ENCODE data around the gene SPDYE16. TPM values are rescaled to one million over a fixed set of nuclear protein-coding genes. Genes with fewer than 3 reads are reported as not detected.
"Not testable (repeated sequence)": the region's sequence is repeated elsewhere in the genome, so short reads cannot be mapped to it uniquely, and the experiment has no call there.

SPDYE16 gene
- total and polyA plus RNA-seq, 12 donors: 0.16 to 2.9 (median 0.40) TPM; not detected in 3

DNA sequence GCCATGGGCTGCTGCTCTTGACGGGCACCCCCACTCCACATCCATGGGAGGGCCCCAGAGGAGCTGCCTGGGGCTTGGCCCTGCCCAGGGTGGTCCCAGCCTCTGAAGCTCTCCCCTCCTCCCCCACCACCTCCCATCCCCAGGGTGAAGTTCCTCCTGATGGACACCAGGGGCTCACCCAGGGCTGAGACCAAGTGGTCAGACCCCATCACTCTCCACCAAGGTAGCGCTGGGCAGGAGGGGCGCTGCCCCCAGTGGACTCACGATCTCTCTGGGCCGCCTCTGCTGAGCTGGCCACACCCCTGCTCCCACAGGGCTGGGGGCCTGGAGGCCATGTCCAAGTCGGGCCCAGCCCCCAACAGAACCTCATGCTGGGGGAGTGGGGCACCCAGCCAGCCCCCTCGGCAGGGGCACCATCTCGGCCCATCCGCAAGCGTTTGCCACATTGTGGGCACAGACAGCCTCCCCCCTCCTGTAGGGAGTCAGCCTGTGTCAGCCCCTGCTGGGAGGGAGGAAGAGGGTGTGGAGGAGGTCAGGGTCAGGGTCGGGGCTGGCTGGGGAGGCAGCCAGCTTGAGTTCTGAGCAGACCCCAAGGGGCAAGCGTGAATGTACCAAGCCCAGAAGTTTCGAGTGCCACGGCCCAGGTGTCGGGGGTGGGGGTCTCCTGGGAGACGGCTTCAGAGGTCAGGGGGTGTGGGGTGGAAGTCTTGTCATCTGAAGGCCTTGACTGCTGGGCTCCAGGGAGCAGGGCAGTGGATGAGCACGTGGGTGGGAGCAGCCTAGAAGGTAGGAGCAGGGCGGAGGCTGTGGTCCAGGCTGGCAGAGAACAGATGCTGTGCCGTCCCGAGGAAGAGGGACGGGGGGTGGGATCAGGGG, 29.9 kb downstream of the SPDYE16 start:
- Histone ChIP-seq H3K27me3 (no peaks in the 10 kb centered on the region), H3K36me3 (replicated peaks in 1 of 2) (no peaks in the 10 kb centered on the region), H3K4me3 (no peak overlapping the region), H3K9me3 (replicated peaks in 1 of 3) (no peaks in the 10 kb centered on the region), H3K27ac (peak overlapping the region in 1 of 5 donors; percentile 56), H3K4me1 (replicated peaks in 1 of 2) (peaks cover 6 to 8% of the 10 kb centered on the region in 2 donors)
- peak in 2 of 7 donors; percentile 36 to 48 for DNase-seq
- TF ChIP-seq, protein P1, sequence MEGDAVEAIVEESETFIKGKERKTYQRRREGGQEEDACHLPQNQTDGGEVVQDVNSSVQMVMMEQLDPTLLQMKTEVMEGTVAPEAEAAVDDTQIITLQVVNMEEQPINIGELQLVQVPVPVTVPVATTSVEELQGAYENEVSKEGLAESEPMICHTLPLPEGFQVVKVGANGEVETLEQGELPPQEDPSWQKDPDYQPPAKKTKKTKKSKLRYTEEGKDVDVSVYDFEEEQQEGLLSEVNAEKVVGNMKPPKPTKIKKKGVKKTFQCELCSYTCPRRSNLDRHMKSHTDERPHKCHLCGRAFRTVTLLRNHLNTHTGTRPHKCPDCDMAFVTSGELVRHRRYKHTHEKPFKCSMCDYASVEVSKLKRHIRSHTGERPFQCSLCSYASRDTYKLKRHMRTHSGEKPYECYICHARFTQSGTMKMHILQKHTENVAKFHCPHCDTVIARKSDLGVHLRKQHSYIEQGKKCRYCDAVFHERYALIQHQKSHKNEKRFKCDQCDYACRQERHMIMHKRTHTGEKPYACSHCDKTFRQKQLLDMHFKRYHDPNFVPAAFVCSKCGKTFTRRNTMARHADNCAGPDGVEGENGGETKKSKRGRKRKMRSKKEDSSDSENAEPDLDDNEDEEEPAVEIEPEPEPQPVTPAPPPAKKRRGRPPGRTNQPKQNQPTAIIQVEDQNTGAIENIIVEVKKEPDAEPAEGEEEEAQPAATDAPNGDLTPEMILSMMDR (IDR thresholded peaks at IDR 0.05): peak in 2 of 6 experiments; percentile 6 to 21
- no peak for TF ChIP-seq POLR2A (IDR thresholded peaks at IDR 0.05)
- intact Hi-C loops (cut with DNase I): no loop called here
- 41 to 57% (median 49%) methylated on average over 8 to 21 of the region's 21 CpGs for WGBS, 4 donors

DNA sequence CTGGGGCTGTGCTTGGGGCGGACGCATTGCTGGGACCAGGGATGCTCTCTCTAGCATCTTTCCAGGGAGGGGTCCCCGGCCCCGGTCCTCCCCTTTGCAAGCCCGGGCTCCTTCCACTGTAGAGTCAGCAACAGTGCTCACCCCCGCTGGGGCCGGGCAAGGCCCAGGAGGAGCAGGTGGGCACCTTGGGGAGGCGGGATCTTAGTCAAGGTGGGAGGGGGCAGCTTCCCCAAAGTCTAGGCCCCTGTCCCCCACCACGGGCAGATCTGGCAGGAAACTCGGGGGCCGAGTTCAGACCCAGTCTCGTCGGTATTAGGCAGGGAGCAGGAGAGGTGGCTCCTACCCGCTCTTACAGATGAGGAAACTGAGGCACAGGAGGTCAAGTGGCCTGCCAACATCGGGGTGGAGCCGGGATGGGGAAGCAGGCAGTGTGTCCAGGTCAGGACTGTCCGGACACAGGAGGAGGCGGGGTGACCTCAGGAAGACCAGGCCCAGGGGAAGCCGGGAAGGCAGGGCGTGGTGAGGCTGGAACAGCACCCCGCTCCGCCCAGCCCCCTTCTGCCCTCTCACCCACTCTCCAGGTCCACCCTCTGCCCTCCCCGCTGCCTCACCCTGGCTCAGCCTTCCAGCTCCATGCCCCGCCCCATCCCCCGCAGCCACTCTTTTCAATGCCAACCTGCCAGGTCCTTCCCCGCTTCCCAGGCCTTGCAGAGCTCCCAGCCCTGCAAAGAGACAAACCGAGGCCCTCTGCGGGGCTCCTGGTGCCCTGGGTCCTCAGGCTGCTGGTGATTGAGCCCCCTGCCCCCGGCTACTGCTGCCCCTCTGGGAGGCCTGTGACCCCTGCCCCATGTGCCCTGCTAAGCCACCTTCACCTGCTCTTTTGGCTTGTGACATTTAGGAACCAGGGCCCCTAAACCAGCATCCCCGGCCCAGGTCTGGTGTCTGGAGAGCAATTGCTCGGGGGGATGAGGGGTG, 30.9 kb downstream of the SPDYE16 start:
- H3K4me1 ChIP-seq (replicated peaks in 1 of 2); H3K36me3 ChIP-seq (replicated peaks in 1 of 2); H3K27me3 ChIP-seq; H3K9me3 ChIP-seq (replicated peaks in 1 of 3); H3K4me3 ChIP-seq; intact Hi-C loops (cut with DNase I): not testable (repeated sequence)
- peak overlapping the region in 1 of 5 donors; percentile 56 for H3K27ac ChIP-seq
- 78 to 100% (median 83%) methylated on average over 1 to 13 of the region's 31 CpGs; no CpG with 5 or more reads in 1 of the 4 donors for WGBS, 4 donors
- DNase-seq: peak in 4 of 7 donors; percentile 24 to 58 (median 44)

DNA sequence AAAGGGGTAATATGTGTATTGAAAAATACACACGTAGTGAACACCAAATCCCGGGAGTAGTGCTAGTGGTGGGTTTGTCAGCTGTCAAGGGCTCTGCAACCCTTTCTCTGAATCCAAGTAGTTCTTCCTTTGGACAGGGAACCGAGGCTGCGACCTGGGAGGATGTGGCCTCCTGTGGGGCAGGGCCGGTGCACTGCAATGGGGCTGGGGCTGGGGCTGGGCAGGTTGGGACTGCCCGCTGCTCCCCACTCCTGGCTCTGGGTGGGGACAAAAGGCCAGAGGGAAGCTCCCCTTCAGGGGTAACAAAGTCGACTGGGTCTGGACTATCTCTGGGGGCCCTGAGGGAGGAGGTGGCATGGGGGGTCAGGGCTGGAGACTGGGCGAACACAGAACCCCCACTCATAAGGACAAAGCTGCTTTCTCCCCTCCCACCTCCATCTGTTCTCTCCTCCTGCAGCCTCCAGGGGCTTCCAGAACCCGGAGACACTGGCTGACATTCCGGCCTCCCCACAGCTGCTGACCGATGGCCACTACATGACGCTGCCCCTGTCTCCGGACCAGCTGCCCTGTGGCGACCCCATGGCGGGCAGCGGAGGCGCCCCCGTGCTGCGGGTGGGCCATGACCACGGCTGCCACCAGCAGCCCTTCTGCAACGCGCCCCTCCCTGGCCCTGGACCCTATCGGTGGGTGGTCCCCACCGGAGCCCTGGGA, 31.7 kb downstream of the SPDYE16 start:
- H3K27ac ChIP-seq; intact Hi-C loops (cut with DNase I); H3K36me3 ChIP-seq (replicated peaks in 1 of 2); H3K4me3 ChIP-seq; H3K27me3 ChIP-seq; DNase-seq; H3K9me3 ChIP-seq (replicated peaks in 1 of 3); H3K4me1 ChIP-seq (replicated peaks in 1 of 2): not testable (repeated sequence)
- 71 to 84% (median 74%) methylated on average over 6 to 15 of the region's 24 CpGs for WGBS, 4 donors

DNA sequence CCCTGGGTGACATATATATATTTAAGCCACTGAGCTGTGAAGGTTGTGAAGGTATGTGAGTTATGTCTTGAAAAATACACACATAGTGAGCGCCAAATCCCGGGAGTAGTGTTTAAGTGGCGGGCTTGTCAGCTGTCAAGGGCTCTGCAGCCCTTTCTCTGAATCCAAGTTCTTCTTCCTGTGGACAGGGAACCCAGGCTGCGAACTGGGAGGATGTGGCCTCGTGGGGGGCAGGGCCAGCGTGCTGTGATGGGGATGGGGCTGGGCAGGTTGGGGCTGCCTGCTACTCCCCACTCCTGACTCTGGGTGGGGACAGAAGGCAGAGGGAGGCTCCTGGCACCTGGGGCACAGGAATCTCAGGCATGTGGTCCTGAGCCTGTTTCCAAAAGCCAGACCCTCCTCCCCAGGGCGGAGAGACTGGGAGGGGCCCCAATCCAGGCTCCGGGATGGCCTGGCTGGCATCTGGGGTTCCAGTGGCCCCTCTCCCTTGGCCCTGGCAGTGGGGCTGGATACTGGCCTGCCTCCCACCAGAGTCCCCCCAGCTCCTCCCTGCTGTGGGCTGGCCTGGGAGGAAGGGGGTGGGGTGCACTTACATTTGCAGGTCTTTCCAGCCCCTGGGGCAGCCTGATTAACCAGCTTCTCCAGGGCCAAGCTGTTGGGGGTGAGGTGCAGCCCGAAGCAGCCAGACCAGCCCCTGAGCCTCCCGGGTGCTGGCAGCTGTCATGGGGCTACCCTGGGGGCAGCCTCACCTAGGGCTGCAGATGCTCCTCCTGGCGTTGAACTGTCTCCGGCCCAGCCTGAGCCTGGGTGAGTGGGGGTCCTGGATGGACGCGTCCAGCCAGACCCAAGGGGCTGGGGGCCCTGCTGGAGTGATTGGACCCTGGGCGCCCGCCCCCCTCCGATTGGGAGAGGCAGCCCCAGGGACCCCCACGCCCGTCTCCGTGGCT, 32.9 kb downstream of the SPDYE16 start, which contains the start of gene UPK3B:
TSS of gene UPK3B (plus strand) at position 622 of the 947 bp plus-strand sequence. CDS start at position 723, 101 bp downstream.
- peak in 1 of 7 donors; percentile 14 for DNase-seq
- Histone ChIP-seq H3K4me1 (replicated peaks in 1 of 2) (peaks cover 6 to 8% of the 10 kb centered on the region in 2 donors), H3K9me3 (replicated peaks in 1 of 3) (no peaks in the 10 kb centered on the region), H3K4me3 (no peak within 1 kb of the TSS), H3K27ac (no peak within 1 kb of the TSS), H3K27me3 (no peaks in the 10 kb centered on the region), H3K36me3 (replicated peaks in 1 of 2) (peaks cover 0 to 5% of the 10 kb centered on the region in 2 donors)
- TF ChIP-seq, protein P1 (IDR thresholded peaks at IDR 0.05): no peak
- no peak for TF ChIP-seq POLR2A (IDR thresholded peaks at IDR 0.05)
- intact Hi-C loops (cut with DNase I): loop anchor here (10.0 kb wide), 1 partner anchor 485 kb away; no protein-coding TSS in a partner anchor
- WGBS, 4 donors: 27 to 62% (median 52%) methylated on average over 4 to 20 of the region's 20 CpGs

Data from adrenal gland (tissue), 12 donors.